ENCODE measurements around the gene PPARA.
A peak's percentile ranks its signal among the peaks of the same experiment; 100 is the strongest.

Gene PPARA

GRCh38 chr22:46114518-46115387 lies 35.6 kb upstream of the PPARA start:
- DNase-seq: no peak

DNA sequence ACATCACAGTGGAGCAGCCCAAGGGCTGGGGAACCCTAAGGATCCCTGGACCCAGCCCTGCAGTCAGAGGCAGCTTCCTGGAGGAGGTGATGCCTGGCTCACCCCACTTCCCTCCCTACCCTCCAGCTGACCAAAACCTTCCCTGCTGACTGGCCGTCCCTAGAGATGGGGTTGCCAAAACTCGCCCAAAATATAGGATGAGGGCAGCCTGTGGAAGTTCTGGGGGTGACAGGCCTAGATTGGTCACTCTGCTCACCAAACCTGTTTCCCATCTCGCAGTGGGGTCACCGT lies 35.0 kb upstream of the PPARA start:
- no peak for DNase-seq

DNA sequence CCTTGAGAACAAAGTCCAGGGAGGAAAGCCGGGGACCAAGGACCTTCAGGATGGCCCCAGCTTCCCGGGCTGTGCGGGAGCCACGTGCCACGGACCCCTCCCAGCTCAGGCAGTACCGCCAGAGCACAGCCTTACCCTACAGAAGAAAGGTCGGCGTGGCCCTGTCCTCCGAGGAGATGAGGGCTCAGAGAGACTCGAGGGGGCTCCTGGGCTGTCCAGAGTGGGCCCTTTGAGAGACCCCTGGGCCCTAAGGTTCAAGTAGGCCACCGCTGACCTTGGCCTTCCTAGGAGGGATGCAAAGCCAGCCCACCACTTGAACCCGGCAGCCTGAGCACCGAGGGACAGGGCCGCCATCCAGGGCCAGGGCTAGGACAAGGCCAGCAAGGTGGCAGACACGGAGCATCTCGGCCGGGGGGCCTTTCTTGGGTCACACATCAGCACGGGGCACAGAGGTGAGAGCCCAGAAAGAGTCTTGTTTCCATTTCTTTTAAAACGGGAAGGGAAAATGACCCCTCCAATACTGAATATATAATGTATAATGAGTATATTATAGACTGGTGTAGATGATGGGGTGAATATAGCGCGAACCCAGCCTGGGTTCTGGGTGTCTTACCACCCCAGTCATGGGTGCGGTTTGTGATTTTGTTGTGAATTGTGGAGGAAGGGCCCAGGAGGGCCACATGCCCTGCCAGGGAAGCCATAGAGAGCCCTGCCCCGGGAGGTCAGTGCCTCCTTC lies 34.4 kb upstream of the PPARA start:
- no peak for DNase-seq

GRCh38 chr22:46116491-46116958 lies 33.8 kb upstream of the PPARA start:
- DNase-seq: peak; percentile 64

DNA sequence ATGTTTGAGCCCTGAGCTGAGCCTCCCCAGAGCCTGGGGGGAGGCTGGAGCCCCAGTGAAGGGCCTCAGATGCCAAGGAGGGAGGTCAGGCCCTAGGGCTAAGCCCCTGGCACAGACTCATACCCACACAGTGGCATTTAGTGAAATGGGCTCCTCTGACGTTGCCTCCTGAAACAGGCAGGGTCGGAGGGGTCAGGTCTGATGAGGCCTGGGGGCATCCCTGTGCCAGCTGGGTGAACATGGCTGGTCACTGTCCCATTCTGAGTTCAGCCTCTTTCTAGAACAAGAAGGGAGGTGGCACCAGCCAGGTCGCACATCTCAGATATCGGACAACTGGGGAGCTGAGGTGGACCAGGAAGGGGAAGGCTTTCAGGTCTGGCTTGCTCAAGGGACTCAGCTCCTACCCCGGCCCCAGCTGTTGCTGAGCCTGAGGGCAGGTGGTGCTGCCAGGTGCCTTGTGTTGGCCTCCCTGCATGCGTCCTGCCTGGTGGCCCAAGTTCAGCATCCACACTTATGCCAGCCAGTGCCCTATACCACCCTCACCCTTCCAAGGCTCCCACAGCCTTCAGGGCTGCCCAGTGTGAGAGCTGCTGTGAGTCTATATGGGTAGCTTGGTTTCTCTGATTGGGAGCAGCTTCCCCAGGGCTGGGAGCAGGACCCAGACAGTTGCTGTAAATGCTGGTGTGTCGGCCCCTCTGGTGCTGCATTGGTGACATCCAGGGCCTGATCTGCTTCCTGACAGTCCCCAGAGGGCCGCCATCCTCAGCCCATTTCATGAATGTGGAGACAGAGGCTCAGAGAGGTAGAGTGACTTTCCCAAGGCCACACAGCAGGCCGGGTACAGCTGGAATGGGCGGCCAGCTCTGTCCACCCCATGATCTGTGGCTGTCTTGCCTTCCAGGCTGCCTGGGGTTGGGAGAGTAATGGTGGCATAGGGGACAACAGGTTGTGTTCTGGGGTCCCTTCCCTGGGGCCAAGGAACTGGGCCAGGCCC lies 32.8 kb upstream of the PPARA start:
- DNase-seq: no peak

DNA sequence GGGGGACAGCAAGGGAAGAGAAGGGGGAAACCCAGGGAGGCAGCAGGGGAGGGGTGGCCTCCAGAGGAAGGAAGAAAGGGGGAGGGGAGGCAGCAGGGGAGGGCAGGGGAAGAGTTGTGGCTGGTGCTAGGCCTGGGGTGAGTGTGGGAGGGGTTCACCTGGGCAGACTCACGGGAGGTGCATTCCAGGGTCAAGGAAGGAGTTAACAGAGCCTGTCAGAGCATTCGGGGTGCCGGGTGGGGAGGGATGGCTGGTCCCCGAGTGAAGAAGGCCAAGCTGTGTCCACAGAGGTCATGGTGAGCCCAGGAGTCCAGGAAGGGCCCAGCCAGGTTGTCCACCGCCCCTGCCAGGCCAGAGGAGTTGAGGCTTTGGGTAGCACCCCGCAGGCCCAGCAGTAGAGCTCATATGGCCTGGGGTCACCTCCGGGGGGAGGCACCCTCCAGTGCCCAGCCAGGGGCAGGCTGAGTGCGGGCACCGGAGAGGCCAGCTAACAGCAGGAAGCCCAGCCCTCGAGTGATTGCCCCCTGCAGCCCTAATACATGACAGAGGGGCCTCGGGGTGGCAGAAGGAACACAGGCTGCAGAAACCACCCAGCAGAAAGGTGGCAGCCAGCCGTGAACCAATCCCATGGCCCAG lies 31.1 kb upstream of the PPARA start:
- DNase-seq: no peak

GRCh38 chr22:46119729-46120419 lies 30.5 kb upstream of the PPARA start:
- DNase-seq: no peak

DNA sequence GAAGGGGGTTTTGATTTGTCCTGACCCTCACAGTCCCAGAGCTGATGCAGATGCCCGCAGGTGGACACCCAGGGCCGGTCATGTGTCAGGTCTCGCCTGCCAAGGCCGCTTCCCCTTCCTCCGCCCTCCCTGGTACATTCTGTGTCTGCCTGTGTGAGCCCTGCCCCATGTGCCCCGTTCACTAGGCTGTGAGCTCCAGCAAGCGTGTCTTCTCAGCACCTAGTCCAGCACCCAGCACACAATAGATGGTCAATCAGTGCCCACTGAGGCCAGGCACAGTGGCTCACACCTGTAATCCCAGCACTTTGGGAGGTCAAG lies 29.9 kb upstream of the PPARA start:
- DNase-seq: no peak

DNA sequence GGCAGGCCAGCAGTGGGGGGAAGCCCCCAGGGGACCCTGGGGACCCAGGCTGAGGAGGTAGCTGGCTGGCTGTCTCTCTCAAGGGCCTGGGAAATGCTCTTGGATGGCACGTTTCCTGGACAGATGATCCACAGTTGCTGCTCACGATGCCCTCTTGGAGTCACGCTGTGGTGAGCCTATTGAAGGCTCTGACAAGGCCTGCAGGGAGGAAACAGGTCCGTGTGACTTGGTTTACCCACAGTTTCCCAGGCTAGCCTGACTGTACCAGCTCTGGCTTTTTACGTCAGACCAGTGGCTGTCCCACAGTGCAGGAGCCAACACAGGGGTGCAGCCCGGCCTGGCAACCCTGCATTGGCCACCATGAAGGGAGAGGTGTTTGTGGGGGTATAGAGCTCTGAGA lies 29.2 kb upstream of the PPARA start:
- no peak for DNase-seq

DNA sequence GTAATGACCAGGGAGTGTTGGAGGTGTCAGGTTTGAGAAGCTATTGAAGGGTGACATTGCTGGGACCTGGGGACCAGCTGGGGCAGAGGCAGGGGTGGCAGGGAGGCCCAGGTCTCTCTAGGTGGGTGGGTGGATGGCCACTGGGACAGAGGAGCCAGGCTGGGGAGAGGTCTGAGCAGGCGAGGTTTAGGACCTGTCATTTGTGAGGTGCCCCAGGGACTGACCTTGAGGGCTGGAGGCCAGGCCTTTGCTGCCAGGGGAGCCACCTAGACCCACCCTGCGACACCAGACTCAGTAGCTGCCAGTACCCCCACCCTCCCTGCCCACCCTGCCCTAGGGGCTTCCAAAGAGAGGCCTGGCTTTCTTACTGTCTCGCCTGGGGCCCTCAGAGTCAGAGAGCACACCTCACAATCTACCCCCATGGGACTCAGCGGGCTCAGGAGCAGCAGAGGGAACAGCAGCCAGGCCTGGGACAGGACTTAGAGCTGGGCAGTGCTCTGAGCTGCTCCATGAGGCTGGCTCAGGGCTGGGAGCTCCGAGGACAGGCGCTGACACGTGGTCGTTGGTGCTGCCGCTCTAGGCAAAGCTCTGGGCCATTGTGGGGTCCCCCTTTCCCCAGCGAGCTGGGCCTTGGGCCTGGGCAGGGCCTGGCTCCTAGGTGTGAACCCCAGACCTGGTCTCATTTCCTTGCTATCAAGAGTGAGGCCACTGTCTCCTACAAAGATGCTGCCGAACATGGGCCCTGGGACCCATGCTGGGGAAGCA lies 28.6 kb upstream of the PPARA start:
- no peak for DNase-seq

- DNase-seq: peak; percentile 45
These were observed 27.8 kb upstream of the PPARA start for GRCh38 chr22:46122511-46122971.

DNA sequence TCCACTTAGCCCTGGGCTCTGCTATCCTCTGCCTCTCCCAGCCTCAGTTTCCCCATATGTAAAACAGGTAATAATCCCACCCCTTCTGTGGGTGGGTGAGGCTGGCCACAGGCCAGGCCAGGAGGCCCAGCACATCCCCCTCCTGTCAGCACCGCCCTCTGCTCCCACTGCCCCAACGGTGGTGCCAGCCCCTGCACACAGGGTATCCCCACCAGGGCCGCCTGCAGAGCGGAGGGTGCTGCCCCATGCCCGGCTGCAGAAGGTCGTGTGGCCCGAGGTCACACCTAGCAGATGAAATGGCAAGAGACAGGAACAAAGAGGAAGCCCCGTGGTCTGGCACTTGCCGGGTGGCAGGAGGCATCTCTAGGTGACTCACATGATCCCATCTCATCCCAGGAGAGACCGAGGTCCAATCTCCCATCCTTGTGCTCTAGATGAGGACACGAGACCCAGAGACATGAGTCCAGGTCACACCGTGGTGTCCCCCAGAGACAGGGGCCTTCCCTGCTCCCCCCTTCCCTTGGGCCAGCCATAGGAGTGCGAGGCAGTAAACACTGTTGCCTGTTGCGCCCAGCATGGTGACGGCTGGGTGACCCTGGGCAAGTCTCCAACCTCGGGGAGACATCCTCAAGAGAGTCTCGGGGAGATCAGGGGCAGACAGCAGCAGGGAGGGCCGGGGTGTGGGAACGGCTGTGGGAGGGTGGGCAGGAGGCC lies 27.2 kb upstream of the PPARA start:
- DNase-seq: peak; percentile 17

- no peak for DNase-seq
These were observed 26.5 kb upstream of the PPARA start for GRCh38 chr22:46123694-46124382.

DNA sequence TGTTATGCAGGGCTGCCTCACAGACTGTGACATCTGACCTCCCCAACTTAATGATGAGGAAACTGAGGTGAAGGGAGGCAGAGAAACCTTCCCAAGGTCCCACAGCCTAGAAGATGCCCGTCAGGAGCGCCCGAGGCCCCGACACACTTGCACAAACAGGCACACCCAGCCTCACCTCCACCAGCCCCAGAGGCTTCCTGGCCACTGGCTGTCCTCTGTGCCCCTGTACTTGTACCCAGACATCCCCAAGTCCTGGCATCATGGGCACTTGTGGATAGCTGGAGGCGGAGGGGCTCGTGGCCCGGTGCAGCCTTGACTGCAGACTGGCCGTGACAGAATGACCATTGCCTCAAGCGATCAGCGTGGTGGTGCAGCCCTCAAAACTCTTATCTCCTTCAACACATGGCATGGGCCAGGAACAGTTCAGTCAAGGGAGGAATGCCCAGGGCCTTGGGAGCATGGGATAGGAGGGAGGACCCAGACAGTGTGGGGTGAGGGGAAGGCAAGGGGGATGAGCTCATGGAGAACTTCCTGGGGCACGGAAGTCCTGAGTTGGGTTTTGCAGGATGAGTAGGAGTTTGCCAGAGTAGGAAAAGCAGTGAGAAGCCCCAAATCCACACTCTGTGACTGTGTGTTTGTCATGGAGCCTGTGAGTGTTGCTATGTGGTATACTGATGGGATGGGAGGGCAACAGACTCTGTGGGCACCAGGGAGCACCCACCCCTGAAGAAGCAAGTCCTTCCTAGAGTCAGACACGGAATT lies 25.8 kb upstream of the PPARA start:
- DNase-seq: no peak

- DNase-seq: no peak
These were observed 25.0 kb upstream of the PPARA start for GRCh38 chr22:46125311-46125710.

DNA sequence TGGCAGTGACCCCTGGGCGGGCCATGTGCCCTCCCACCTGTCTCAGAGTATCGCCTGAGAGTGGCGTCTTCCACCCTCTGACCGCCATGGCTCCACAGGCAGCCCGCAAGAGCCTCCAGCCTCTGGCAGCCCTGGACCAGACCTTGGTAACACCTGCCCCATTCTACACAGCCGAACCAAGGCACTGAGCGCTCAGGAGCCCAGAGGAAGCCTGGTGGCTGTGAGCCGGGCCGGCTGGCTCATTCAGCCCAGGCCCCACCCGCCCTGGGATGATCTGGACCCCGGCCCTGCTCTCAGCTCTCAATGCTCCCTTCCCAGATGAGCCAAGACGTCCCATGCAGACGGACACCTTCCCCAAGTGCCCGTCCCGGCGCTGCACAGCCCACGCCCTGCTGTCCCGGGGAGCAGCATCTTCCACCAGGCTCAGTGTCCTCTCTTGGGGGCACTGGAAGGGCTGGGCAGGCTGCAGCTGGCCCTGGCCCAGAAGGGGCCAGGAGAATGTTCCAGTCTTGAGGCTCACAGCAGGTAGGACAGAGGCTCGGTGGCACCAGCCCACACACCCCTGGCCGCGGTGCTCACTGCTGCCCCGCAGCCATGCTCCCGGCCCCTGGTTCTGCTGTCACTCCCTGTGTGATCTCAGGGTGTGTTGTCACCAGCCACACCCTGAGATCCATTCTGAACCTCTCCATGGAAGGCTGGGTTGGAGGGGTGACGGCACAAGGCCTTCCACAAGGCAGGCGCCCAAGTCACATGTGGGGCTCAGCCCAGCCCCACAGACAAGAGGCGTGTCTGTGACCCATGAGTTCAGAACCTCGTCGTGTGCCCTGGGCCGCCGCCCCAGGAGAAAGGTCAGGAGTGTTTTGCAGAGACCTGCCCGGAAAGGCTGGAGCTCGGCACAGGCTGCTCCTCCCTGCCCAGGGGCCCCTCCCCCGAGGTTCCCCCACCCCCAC lies 24.2 kb upstream of the PPARA start:
- no peak for DNase-seq

GRCh38 chr22:46126853-46127385 lies 23.4 kb upstream of the PPARA start:
- DNase-seq: no peak

DNA sequence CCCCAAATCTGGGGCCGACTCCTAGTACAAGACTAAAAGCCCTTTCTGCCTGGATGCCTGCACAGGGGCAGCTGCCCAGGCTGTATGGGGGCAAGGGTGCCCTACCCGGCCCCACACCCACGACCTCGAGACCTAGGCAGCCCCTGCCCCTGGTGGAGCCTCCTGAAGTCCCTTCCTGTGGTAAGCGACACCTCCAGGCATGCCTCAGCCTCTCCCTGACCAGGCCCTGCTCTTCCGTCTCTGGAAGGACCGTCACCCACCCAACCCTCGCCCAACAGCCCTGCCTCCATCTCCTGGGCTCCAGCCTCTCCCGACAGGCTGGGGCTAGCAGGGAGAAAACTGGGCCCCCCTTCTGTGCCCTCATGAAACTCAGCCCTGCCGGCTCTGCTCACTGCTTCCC lies 22.8 kb upstream of the PPARA start:
- no peak for DNase-seq

Measured in MV-4-11 (cell line).